Measurements from ENCODE around the gene TMEM238. TPM values are rescaled to one million over a fixed set of nuclear protein-coding genes. Genes with fewer than 3 reads are reported as not detected.
"Not testable (repeated sequence)": the region's sequence is repeated elsewhere in the genome, so short reads cannot be mapped to it uniquely, and the experiment has no call there.

Gene TMEM238
- total RNA-seq, 1 donor from 2014 or later, result 20.8 TPM

GRCh38 chr19:55401390-55401789 lies 17.3 kb upstream of the TMEM238 start:
- DNase-seq (ENCODE audit: low spot score), result not testable (repeated sequence)

- DNase-seq (ENCODE audit: low spot score), result peak; percentile 81
These were observed 16.4 kb upstream of the TMEM238 start for GRCh38 chr19:55400281-55401087.

- DNase-seq (ENCODE audit: low spot score), result no peak
These were observed 14.3 kb upstream of the TMEM238 start for GRCh38 chr19:55398200-55398925.

- DNase-seq (ENCODE audit: low spot score), result no peak
These were observed 9.0 kb upstream of the TMEM238 start for GRCh38 chr19:55392820-55393761.

- no peak for DNase-seq (ENCODE audit: low spot score)
These were observed 7.9 kb upstream of the TMEM238 start for GRCh38 chr19:55391702-55392615.

GRCh38 chr19:55391191-55391670 lies 7.1 kb upstream of the TMEM238 start:
- DNase-seq (ENCODE audit: low spot score), result no peak

GRCh38 chr19:55390461-55390880 lies 6.4 kb upstream of the TMEM238 start:
- no peak for DNase-seq (ENCODE audit: low spot score)

- DNase-seq (ENCODE audit: low spot score), result no peak
These were observed 5.6 kb upstream of the TMEM238 start for GRCh38 chr19:55389386-55390317.

GRCh38 chr19:55387736-55388497 lies 3.8 kb upstream of the TMEM238 start:
- no peak for DNase-seq (ENCODE audit: low spot score)

GRCh38 chr19:55386493-55386971 lies 2.4 kb upstream of the TMEM238 start:
- no peak for DNase-seq (ENCODE audit: low spot score)

- DNase-seq (ENCODE audit: low spot score), result peak; percentile 99
These were observed 1.8 kb upstream of the TMEM238 start, which contains the start of gene RPL28 for GRCh38 chr19:55385724-55386492. RPL28 (plus strand) TSS chr19:55385932; CDS start chr19:55386358, 426 bp downstream.

- peak; percentile 98 for DNase-seq (ENCODE audit: low spot score)
These were observed 1.0 kb upstream of the TMEM238 start for GRCh38 chr19:55384920-55385723.

GRCh38 chr19:55383279-55384130 lies 587 bp downstream of the TMEM238 start:
- DNase-seq (ENCODE audit: low spot score), result peak; percentile 68

GRCh38 chr19:55382522-55383054 lies 1.5 kb downstream of the TMEM238 start:
- DNase-seq (ENCODE audit: low spot score), result no peak

GRCh38 chr19:55382013-55382412 lies 2.1 kb downstream of the TMEM238 start:
- no peak for DNase-seq (ENCODE audit: low spot score)

GRCh38 chr19:55379174-55379573 lies 4.9 kb downstream of the TMEM238 start:
- no peak for DNase-seq (ENCODE audit: low spot score)

All from ureter (tissue), 1 donor.